ENCODE data around the gene DENND2A. TPM values are rescaled to one million over a fixed set of nuclear protein-coding genes. Genes with fewer than 3 reads are reported as not detected.

Gene DENND2A
- total and polyA plus RNA-seq, 10 donors: 1.9 to 35.3 (median 14.9) TPM

- intact Hi-C loops (cut with DNase I; ENCODE audit: low total_unique reads): no loop called here
- H3K27me3 ChIP-seq (replicated peaks in 1 of 7): no peaks in the 10 kb centered on the region
- no peaks in the 10 kb centered on the region for H3K9me3 ChIP-seq
- WGBS, 5 donors: 89 to 97% (median 93%) methylated on average over 9 of the region's 9 CpGs
- H3K27ac ChIP-seq: no peak overlapping the region
- TF ChIP-seq CTCF (IDR thresholded peaks at IDR 0.05 in 8 of 11, conservative IDR thresholded peaks at IDR 0.05 in 3 of 11): no peak
- no peak for TF ChIP-seq POLR2A (IDR thresholded peaks at IDR 0.05)
- TF ChIP-seq POLR2AphosphoS5 (IDR thresholded peaks at IDR 0.05): no peak
- H3K4me1 ChIP-seq: peaks cover 0 to 8% (median 0%) of the 10 kb centered on the region in 6 donors
- H3K4me3 ChIP-seq: no peak overlapping the region
- peak; percentile 39 for DNase-seq
- H3K36me3 ChIP-seq: peaks cover 0 to 9% (median 0%) of the 10 kb centered on the region in 6 donors
Measured at GRCh38 chr7:140587243-140587642, 53.4 kb downstream of the DENND2A start.

- intact Hi-C loops (cut with DNase I; ENCODE audit: low total_unique reads): no loop called here
- Histone ChIP-seq H3K4me1 (peaks cover 0 to 7% (median 0%) of the 10 kb centered on the region in 6 donors), H3K27ac (no peak overlapping the region), H3K36me3 (peaks cover 0 to 9% (median 0%) of the 10 kb centered on the region in 6 donors), H3K4me3 (no peak overlapping the region), H3K27me3 (replicated peaks in 1 of 7) (no peaks in the 10 kb centered on the region), H3K9me3 (no peaks in the 10 kb centered on the region)
- TF ChIP-seq POLR2AphosphoS5 (IDR thresholded peaks at IDR 0.05) (no peak), POLR2A (IDR thresholded peaks at IDR 0.05) (no peak), CTCF (IDR thresholded peaks at IDR 0.05 in 8 of 11, conservative IDR thresholded peaks at IDR 0.05 in 3 of 11) (no peak)
- WGBS, 5 donors: 79 to 94% (median 91%) methylated on average over 3 of the region's 3 CpGs
- peak; percentile 6 for DNase-seq
Measured at GRCh38 chr7:140586516-140586915, 54.1 kb downstream of the DENND2A start.

GRCh38 chr7:140585333-140585732 lies 55.3 kb downstream of the DENND2A start:
- no peak for TF ChIP-seq POLR2AphosphoS5 (IDR thresholded peaks at IDR 0.05)
- no peak for TF ChIP-seq CTCF (IDR thresholded peaks at IDR 0.05 in 8 of 11, conservative IDR thresholded peaks at IDR 0.05 in 3 of 11)
- TF ChIP-seq POLR2A (IDR thresholded peaks at IDR 0.05): no peak
- Histone ChIP-seq H3K27me3 (replicated peaks in 1 of 7) (no peaks in the 10 kb centered on the region), H3K27ac (no peak overlapping the region), H3K36me3 (peaks cover 0 to 9% (median 0%) of the 10 kb centered on the region in 6 donors), H3K9me3 (no peaks in the 10 kb centered on the region), H3K4me3 (no peak overlapping the region), H3K4me1 (no peaks in the 10 kb centered on the region)
- peak; percentile 33 for DNase-seq
- 90 to 94% (median 93%) methylated on average over 7 of the region's 7 CpGs for WGBS, 5 donors
- intact Hi-C loops (cut with DNase I; ENCODE audit: low total_unique reads): no loop called here

- WGBS, 5 donors: 92 to 99% (median 95%) methylated on average over 4 of the region's 4 CpGs
- DNase-seq: peak; percentile 4
- H3K36me3 ChIP-seq: peaks cover 0 to 9% (median 0%) of the 10 kb centered on the region in 6 donors
- H3K4me3 ChIP-seq: no peak overlapping the region
- TF ChIP-seq POLR2A (IDR thresholded peaks at IDR 0.05) (no peak), POLR2AphosphoS5 (IDR thresholded peaks at IDR 0.05) (no peak), CTCF (IDR thresholded peaks at IDR 0.05 in 8 of 11, conservative IDR thresholded peaks at IDR 0.05 in 3 of 11) (no peak)
- intact Hi-C loops (cut with DNase I; ENCODE audit: low total_unique reads): no loop called here
- no peaks in the 10 kb centered on the region for H3K4me1 ChIP-seq
- H3K27me3 ChIP-seq (replicated peaks in 1 of 7): no peaks in the 10 kb centered on the region
- H3K27ac ChIP-seq: no peak overlapping the region
- H3K9me3 ChIP-seq: no peaks in the 10 kb centered on the region
Measured at GRCh38 chr7:140584195-140584851, 56.3 kb downstream of the DENND2A start.

Data from spleen (tissue), 11 donors.